HG03442 (cell line): ENCODE data around the gene TRIM63.

Experiments used
- ATAC-seq: cut with Tn5 transposase; IDR thresholded peaks from one replicate; pipeline ENCODE4 v1.9.1; 2021; ENCODE audit warnings: mild to moderate bottlenecking, moderate library complexity; ENCODE audit not compliant: unreplicated experiment

TRIM63 gene

GRCh38 chr1:26035959-26036755 lies 31.3 kb downstream of the TRIM63 start:
- ATAC-seq: peak; percentile 41

- peak; percentile 86 for ATAC-seq
Measured at GRCh38 chr1:26035203-26035958, 32.0 kb downstream of the TRIM63 start.

GRCh38 chr1:26034504-26035202 lies 32.8 kb downstream of the TRIM63 start:
- no peak for ATAC-seq

- ATAC-seq: no peak
Measured at GRCh38 chr1:26032656-26033357, 34.6 kb downstream of the TRIM63 start.

- ATAC-seq: no peak
Measured at GRCh38 chr1:26031611-26032220, 35.7 kb downstream of the TRIM63 start.

- ATAC-seq: no peak
Measured at GRCh38 chr1:26031196-26031595, 36.2 kb downstream of the TRIM63 start.

GRCh38 chr1:26029864-26030481 lies 37.5 kb downstream of the TRIM63 start:
- ATAC-seq: no peak

- ATAC-seq: no peak
Measured at GRCh38 chr1:26029054-26029863, 38.2 kb downstream of the TRIM63 start.

- ATAC-seq: no peak
Measured at GRCh38 chr1:26028490-26028980, 38.9 kb downstream of the TRIM63 start.

- ATAC-seq: no peak
Measured at GRCh38 chr1:26027716-26028489, 39.5 kb downstream of the TRIM63 start.

GRCh38 chr1:26025517-26025916 lies 41.9 kb downstream of the TRIM63 start:
- ATAC-seq: no peak

- no peak for ATAC-seq
Measured at GRCh38 chr1:26025060-26025459, 42.4 kb downstream of the TRIM63 start.

- no peak for ATAC-seq
Measured at GRCh38 chr1:26023826-26024225, 43.6 kb downstream of the TRIM63 start.

- ATAC-seq: no peak
Measured at GRCh38 chr1:26023009-26023408, 44.4 kb downstream of the TRIM63 start.

GRCh38 chr1:26022404-26022779 lies 45.0 kb downstream of the TRIM63 start:
- ATAC-seq: no peak

GRCh38 chr1:26021647-26022403 lies 45.6 kb downstream of the TRIM63 start, which contains the start of gene EXTL1:
Gene EXTL1, plus strand, starts transcription at chr1:26021775. Its CDS starts 872 bp downstream, at chr1:26022647.
- no peak for ATAC-seq

GRCh38 chr1:26020941-26021646 lies 46.3 kb downstream of the TRIM63 start:
- ATAC-seq: no peak
